GM18867 (cell line): ENCODE results near the gene GIMAP6.
"Not testable (repeated sequence)": the region's sequence is repeated elsewhere in the genome, so short reads cannot be mapped to it uniquely, and the experiment has no call there.

ENCODE experiments used
- ATAC-seq: cut with Tn5 transposase; IDR thresholded peaks from one replicate; pipeline ENCODE4 v1.9.1; 2021; ENCODE audit warnings: mild to moderate bottlenecking, moderate library complexity; ENCODE audit not compliant: unreplicated experiment

Gene GIMAP6

DNA sequence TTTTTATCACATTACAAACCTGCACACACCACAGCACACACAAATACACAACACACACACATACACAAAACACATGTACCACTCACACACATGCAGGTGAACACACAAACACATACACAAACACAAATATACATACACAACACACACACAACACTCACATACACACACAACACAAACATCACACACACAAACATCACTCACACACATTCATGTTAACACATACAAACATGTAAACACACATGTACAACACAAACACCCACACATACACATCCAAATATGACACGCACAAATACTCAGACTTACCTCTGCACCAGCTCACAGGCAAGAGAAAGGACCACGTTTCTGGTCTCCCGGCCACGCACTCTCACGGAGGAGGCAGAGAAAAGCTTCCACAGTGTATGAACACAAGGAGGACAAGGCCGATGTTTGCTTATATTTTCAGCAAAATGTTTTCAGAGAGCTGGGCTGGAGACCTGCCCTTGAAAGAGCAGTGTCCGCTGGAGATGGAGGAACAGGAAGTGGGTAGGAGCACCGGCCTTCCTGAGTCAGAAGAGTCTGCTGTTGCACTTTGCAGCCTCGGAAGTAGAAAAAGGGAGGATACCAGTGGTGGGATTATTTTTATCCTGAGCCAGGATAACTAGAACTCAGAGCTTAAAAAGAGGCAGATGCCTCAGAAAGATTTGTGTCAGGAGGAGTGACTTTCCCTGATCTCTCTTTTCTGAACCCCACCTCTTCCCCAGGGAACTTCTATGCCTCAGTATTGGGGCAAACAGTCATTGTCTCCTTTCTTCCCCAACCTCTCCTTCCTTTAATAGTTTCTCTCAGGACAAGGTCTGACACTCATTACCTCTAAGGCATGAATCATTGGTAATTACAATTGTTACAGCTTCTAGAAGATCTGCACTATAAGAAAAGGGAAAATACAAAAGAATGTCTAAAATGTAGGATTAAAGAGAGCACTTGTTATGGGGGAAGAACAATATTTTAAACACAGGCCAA is at the start of gene GIMAP6:
GIMAP6 (minus strand) TSS at position 520 of the 999 bp plus-strand sequence. CDS start 2,243 bp downstream, outside the sequence.
- peak; percentile 82 for ATAC-seq

DNA sequence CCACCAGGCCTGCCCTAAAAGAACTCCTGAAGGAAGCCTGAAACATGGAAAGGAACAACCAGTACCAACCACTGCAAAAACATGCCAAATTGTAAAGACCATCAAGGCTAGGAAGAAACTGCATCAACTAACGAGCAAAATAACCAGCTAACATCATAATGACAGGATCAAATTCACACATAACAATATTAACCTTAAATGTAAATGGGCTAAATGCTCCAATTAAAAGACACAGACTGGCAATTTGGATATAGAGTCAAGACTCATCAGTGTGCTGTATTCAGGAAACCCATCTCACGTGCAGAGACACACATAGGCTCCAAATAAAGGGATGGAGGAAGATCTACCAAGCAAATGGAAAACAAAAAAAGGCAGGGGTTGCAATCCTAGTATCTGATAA is 48.2 kb upstream of the GIMAP6 start:
- ATAC-seq = not testable (repeated sequence)

DNA sequence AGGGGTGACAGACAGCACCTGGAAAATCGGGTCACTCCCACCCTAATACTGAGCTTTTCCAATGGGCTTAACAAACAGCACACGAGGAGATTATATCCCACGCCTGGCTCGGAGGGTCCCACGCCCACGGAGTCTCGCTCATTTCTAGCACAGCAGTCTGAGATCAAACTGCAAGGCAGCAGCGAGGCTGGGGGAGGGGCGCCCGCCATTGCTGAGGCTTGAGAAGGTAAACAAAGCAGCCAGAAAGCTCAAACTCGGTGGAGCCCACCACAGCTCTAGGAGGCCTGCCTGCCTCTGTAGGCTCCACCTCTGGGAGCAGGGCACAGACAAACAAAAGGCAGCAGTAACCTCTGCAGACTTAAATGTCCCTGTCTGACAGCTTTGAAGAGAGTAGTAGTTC is 46.4 kb upstream of the GIMAP6 start:
- not testable (repeated sequence) for ATAC-seq

DNA sequence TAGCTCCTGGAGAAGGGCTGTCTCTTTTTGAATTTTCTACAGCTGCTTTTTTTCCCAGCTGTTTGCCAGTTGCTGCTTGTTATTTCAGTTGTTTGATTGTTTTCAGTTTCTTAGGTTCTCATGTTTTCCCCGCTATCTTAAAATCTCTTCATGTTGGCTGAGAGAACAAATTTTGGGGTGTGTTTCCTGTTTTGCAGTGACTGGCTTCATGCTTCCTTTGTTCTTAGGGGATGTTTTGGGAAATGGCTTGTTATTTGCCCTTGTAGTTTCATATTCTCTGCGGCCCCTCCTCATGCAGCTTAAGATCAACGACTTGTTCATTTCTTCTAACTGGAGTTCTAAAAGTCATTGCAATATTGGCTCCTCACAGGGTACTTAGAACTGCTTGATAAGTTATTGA is 44.7 kb upstream of the GIMAP6 start:
- ATAC-seq = not testable (repeated sequence)

DNA sequence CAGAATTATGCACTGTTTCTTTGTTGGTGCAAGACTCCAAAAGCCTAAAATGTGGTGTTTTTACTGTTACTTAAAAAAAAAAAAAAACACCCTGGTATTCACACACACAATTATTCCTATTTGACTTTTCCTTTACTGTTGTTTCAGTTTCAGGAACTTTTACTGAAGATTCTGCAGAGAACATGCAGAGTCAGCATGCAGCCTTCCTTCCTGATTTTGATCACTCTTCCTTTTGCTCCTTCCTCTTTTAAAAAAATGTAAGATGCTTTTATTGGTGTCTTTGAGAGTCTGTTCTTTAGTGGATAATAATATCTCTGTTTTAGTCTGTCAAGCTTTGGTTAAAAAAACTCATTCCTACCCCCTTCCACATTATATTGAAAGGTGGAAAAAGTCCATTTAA is 44.1 kb upstream of the GIMAP6 start:
- not testable (repeated sequence) for ATAC-seq

DNA sequence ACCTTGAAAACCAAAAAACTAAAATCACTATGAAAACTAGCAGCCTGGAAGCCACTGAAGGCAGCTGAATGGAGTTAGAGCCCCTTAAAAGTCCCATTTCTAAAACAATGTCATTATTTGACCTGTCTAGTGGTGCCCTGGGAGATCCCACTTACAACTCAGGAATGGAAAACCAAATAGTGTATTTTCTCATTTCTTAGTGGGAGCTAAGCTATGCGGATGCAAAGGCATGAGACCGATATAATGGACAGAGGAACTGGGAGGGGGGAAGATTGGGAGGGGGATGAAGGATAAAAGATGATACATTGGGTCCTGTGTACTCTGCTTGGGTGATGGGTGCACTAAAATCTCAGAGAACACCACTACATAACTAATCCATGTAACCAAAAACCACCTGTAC is 43.5 kb upstream of the GIMAP6 start:
- ATAC-seq = no peak

DNA sequence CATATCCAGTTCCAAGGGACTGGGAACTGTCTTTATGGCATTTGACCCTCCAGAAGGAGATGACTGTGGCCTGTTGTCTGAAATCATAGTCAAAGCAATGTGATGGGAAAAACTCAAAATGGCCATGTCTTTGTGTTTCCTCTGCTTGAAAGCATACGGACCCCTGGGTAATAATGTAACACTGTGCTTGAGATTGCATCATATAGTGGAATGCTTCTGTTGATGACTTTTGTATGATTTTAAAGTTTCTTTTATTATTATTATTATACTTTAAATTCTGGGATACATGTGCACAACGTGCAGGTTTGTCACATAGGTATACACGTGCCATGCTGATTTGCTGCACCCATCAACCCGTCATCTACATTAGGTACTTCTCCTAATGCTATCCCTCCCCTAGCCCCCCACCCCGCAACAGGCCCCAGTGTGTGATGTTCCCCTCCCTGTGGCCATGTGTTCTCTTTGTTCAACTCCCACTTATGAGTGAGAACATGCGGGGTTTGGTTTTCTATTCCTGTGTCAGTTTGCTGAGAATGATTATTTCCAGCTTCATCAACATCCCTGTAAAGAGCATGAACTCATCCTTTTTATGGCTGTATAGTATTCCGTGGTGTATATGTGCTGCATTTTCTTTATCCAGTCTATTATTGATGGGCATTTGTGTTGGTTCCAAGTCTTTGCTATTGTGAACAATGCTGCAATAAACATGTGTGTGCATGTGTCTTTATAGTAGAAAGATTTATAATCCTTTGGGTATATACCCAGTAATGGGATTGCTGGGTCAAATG is 39.8 kb upstream of the GIMAP6 start:
- not testable (repeated sequence) for ATAC-seq

DNA sequence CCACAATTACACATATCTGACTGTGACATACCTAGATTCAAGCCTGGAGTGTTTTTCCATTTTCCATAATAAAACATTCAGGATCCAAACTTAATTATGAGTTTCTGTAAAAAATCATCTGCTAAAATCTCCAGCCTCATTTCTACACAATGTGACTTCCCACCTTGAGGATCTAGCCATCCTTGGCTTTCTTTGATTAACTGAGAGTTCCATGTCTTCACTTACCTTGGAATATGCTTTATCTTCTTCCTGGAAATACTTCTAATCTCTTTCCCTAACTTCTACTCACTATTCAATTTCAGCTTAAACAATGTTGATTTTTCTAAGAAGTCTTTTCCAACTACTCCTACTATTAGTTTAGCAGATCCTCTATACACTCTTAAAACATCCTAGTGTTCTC is 36.8 kb upstream of the GIMAP6 start:
- no peak for ATAC-seq

DNA sequence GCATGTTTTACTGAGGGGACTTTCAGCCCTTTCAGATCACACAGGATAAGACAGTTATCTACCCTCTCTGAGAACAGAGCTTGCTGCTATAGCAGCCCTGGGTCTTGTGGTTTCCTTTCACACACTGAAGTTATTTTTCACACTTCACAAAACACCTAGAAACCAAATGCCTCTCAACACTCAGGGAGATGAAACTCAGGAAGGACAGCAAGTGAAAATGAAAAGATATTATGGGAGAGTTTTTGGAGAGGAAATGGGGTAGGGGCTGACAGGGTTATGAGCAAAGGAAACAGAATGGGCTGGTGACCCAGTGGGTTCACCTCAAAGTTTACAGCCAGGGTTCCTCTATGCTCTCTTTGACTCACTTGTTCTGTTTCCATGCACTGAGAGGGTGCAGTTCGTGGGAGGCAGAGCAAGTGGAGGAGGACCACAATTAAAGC is 36.3 kb upstream of the GIMAP6 start:
- peak; percentile 83 for ATAC-seq

DNA sequence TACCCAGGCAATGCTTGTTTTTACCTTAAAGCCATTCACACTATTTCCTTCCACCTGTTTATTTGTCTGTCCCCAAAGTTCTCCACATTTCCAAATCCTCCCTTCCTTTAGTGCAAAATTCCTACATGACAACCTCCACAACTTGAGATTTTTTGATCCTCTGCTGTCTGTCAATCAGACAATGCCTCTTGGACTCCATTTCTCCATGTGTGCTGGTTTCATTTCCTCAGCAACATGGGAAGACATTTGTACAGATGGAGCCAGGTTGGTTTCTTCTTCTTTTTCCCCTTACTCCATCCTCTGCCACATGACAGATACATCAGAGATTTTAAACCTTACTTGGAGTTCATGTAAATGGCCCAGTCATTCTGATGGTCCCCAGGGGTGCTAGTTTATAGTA is 34.2 kb upstream of the GIMAP6 start:
- ATAC-seq = no peak

DNA sequence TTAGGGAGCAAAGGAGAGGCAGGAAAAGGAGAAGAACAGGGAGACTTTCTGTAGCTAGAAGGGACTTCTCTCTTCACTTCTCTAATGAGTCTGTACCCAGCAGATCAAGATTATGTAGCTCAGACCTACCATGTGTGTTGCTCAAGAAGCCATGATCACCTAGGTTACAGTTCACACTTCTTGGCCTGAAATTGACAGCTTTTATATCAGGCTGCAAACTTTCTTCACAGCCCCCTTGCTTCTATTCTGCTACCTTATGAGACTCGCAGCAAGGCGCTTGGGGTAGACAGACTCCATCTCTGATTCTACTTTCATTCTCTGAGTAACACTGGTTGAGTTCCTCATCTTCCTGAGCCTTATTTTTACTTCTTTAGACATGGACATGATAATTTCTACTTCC is 33.7 kb upstream of the GIMAP6 start:
- no peak for ATAC-seq

DNA sequence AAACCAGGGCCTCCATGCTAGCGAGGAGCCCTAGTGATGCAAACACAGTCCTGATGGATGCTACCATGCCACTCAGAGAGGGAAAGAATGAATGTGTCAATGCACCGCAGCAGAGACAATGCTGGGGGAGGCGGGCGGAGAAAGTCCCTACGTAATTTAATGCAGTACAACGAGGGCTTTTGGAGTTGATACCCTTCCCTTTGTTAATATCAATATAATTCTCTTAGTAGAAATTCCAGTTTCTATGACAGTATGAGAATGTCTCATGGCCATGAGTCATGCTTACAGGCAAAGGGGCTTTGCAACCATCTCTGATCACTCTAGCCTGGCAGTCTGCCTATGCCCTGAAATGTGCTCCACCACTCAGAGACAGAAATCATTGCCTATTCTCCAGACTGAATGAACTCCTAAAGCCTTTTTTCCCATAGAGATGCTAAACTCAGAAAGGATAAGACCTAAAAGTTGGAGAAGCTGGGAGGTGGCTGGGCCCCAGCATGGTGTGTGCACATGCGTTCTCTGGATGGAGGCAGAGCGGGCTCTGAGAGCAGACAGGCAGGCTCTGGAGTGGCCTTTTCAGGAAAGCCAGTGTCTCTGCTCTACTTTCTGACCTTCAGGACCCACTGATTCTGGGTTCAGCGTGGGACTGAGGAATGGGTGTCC is 33.0 kb upstream of the GIMAP6 start:
- ATAC-seq = no peak

DNA sequence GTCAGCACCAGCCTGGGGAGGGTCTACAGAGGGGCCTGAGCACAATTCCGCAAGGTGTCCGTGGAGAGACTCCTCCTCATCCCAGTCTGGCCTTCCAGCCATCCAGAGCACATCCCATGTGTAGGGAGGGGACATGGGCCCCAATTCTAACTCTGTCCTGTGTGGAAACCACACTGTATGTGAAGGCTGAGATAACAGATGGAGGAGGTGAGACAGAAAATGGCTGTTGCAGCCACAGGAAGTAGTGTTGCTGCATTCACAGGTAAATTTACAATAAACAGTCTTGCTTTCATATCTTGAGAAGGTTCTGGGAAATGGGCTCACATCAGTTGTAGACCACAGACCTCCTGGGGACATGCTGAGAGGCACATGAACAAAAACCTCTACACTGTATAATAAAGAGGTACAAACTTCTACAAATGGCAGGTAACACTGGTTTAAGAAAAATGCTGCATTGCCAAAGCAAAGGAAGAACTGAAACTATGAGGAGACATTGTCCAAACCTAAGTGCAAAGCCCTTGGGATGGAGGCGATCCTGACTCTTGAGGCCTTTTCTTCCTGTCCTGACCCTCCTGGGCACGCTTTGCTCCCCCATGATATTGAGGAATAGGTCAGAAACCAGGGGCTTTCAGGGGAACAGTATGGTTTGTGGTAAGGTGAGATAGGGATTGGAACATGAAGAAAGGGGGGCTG is 31.8 kb upstream of the GIMAP6 start:
- peak; percentile 35 for ATAC-seq

DNA sequence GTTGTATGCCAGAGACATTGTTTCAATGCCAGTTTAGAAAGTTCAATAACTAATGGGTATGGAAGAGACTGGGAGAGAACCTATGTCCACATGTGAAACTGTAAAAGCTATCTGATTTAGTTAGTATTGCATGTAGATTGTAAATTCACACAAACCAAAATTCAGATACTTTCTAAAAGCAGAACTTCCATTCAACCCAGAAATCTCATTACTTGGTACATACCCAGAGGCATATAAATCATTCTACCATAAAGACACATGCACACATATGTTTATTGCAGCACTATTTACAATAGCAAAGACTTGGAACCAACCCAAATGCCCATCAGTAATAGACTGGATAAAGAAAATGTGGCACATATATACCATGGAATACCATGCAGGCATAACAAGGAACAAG is 30.6 kb upstream of the GIMAP6 start:
- not testable (repeated sequence) for ATAC-seq

DNA sequence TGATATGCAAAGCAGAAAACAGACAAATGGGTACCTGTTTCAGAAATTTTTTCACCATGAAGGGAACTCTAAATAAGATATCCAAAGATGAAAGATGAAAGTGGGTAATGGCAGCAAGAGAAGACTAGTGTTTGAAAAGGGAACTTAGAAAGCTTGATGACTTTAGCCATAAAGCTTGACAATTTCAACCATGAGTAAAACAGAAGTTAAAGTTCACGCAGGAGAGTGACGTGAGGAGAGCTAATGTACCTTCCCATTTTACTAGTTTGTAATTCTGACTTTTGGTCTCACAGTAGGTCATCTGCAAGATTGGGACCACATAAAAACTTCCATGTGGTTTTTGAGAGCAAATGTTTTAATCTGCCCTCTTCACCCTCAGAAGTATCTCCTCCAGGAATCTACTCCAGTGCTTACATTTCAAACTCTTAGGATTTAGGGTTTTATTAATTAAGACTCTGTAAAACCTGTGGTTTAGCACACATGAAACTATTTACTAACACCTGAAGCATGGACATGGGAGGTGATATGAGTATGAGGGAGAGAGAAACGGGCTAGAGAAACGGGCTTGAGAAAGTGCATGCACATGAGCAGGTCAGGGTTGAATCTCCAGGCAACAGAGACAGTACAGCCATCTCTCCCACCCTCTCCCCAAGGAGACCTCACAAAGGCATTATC is 28.9 kb upstream of the GIMAP6 start:
- ATAC-seq = no peak

DNA sequence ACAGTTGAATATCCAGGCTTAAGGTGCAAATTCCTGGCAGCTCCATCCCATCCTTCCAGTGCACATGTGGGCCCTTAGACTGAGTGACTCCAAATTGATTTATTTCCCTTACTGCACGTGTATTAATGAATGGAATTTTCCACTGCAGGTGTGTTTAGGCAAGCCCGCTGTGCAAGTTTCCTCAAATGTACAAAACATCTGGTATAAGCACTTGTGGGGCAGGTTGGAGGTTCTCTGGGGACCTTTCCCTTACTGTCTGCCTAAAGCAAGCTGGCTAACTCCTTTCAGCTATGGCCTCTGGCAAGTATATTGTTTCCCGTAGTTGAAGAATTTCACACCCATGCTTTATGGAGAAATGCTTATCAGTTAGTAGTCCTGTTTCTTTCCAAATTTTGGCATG is 25.3 kb upstream of the GIMAP6 start:
- no peak for ATAC-seq

DNA sequence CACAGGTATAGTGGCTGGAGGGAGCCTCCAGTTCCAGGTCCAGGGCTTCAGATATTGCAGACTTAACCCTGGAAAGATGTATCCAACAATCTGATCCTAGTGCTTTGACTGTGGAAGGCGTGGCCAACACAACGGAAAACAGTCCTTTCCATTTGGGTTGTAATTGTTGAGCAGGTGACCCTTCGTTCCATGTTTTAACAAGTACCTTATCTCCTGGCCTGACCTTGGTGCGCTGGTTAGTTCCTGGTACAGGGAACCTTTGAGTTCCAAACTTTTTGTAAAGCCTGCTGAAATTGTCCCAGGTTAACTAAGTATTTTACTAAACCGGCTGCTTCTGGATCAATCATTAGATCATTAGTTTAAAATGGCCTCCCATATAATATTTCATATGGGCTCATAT is 23.9 kb upstream of the GIMAP6 start:
- no peak for ATAC-seq

DNA sequence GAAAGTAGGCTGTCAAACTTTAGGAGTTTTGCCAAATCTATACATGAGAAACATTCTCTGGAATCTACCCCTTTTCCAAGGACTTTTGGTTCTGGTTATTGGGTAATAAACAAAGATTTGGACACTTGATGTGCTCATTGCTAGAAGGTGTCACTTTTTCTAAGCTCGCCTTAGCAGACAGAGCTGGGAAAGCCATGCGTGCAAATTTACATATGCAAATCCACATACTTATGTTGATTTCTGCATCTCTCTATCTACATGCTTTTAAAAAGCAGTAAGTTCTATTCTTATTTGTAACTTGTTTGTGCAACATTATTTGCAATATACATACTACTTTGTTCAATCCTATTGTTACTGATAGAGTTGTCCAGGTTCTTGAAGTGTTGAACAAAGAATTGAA is 22.5 kb upstream of the GIMAP6 start:
- no peak for ATAC-seq

DNA sequence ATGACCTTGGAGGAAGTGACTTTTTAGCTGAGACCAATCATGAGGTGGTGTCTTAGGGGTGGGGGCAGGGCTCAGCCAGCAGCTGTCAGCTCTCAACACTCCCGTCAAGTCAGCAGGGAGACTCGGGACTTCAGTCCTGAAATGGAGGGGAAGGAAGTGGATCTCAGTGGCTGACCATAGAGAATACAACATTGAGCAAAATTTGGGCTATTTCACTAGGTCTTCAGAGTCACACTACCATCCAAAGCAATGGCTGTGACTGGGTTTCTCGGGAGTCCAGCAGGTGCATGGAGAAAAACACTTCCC is 16.8 kb upstream of the GIMAP6 start:
- no peak for ATAC-seq

DNA sequence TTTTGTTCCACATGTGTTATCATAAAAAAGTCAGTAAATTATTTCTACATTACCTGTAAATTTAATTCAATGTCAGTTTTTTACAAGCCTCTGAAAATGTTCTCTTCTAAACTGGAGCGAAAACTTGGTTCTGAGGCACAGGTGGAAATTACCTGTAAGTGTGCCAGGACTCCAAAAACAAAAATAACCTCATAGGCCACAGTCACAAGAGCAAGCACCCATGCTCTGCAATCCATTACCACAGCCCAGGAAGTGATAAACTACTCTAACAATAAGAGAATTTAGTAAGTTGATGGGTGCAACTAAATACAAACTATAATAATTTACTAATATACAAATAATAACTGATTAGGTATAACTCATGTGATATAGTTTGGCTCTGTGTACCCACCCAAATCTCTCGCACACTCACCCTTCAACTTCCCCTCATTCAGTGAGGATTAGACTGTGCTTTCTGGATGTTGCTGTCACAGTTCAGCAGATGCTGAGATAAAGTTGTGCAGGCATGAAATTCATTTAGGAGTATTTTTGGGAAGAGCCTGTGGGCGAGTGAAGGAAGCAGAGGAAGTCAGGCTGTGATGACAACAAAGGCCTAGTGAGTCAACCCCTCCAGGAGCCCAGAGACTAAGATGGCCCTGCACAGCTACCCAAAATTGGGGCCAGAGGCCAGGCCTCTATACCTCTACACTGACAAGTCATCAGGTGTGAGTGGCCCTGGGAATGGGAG is 16.3 kb upstream of the GIMAP6 start:
- ATAC-seq = no peak
